IMR-90 (cell line): Measurements from ENCODE around the gene KCNAB2. TPM values are rescaled to one million over a fixed set of nuclear protein-coding genes. Genes with fewer than 3 reads are reported as not detected.

Experiments
- ATAC-seq: fragments of 200-7000 bp; cut with Tn5 transposase; 2 replicates; pipeline ENCODE4 v1.9.1; 2020; ENCODE audit warnings: low read depth, mild to moderate bottlenecking, moderate library complexity
- BruUV-seq: library from RNA; stranded (reverse); fragments of 400-500 nt; replicated peaks from 2 replicates; lab custom pipeline; 2021; lab: Mats Ljungman, UMichigan
- CTCF ChIA-PET: fragments of 300-600 bp; formaldehyde crosslinking; extraction: SDS; loops from one replicate; lab custom pipeline; 2021; ENCODE audit warnings: antibody characterized with exemption; lab: Yijun Ruan, JAX
- POLR2A ChIA-PET: fragments of 300-600 bp; sonication (Branson Sonifier 250); formaldehyde crosslinking; loops from one replicate; lab custom pipeline; 2022; ENCODE audit warnings: antibody characterized with exemption; ENCODE audit not compliant: unreplicated experiment; lab: Charles Lee
- DNase-seq: peaks from one replicate; pipeline ENCODE4 v3.0.0; 2013
- H2AFZ ChIP-seq: replicated peaks from 2 replicates; pipeline ENCODE3; 2013; ENCODE audit warnings: low read length, mild to moderate bottlenecking; ENCODE audit not compliant: poor library complexity
- H2AK5ac ChIP-seq: 2 replicates; pipeline ENCODE4 v1.6.1; 2013; ENCODE audit warnings: low read depth, low read length, inconsistent platforms
- H2AK9ac ChIP-seq: replicated peaks from 2 replicates; pipeline ENCODE3; 2013; ENCODE audit warnings: mild to moderate bottlenecking, low read depth, low read length, moderate library complexity; ENCODE audit not compliant: poor library complexity
- H2BK120ac ChIP-seq: 2 replicates; pipeline ENCODE4 v1.6.1; 2013; ENCODE audit warnings: low read depth, low read length, inconsistent platforms
- H2BK15ac ChIP-seq: 3 replicates; pipeline ENCODE4 v1.6.1; 2013; ENCODE audit warnings: low read depth, low read length, inconsistent platforms
- H2BK20ac ChIP-seq: 2 replicates; pipeline ENCODE4 v1.6.1; 2013; ENCODE audit warnings: low read depth, mild to moderate bottlenecking, inconsistent platforms, low read length, moderate library complexity
- H2BK5ac ChIP-seq: 2 replicates; pipeline ENCODE4 v1.6.1; 2013; ENCODE audit warnings: mild to moderate bottlenecking, low read depth, low read length, inconsistent platforms; ENCODE audit not compliant: poor library complexity, severe bottlenecking
- H3K14ac ChIP-seq: replicated peaks from 2 replicates; pipeline ENCODE4 v1.6.1; 2013; ENCODE audit warnings: low read depth, low read length, inconsistent platforms
- H3K18ac ChIP-seq: 2 replicates; pipeline ENCODE4 v1.6.1; 2013; ENCODE audit warnings: low read depth, low read length, control low read depth
- H3K23ac ChIP-seq: 2 replicates; pipeline ENCODE4 v1.6.1; 2013; ENCODE audit warnings: low read depth, low read length, inconsistent platforms
- H3K27ac ChIP-seq: 2 replicates; pipeline ENCODE4 v1.5.1; 2013; ENCODE audit warnings: mild to moderate bottlenecking, control low read depth, low read length; ENCODE audit not compliant: insufficient read depth
- H3K27me3 ChIP-seq: 2 replicates; pipeline ENCODE4 v1.6.1; 2013; ENCODE audit warnings: low read length; ENCODE audit not compliant: control insufficient read depth, insufficient read depth
- H3K36me3 ChIP-seq: 2 replicates; pipeline ENCODE4 v1.6.1; 2013; ENCODE audit warnings: low read length, mixed read lengths; ENCODE audit not compliant: control insufficient read depth, insufficient read depth
- H3K4ac ChIP-seq: 2 replicates; pipeline ENCODE4 v1.6.1; 2013; ENCODE audit warnings: low read depth, low read length, inconsistent platforms
- H3K4me1 ChIP-seq: 2 replicates; pipeline ENCODE4 v1.6.1; 2013; ENCODE audit warnings: low read length, mixed read lengths; ENCODE audit not compliant: control insufficient read depth, insufficient read depth
- H3K4me2 ChIP-seq: 2 replicates; pipeline ENCODE4 v1.6.1; 2013; ENCODE audit warnings: low read depth, mild to moderate bottlenecking, control low read depth, low read length, moderate library complexity
- H3K4me3 ChIP-seq: 2 replicates; pipeline ENCODE4 v1.5.1; 2013; ENCODE audit warnings: low read depth, mild to moderate bottlenecking, control low read depth, low read length, moderate library complexity; ENCODE audit not compliant: insufficient read depth
- H3K56ac ChIP-seq: 2 replicates; pipeline ENCODE4 v1.6.1; 2013; ENCODE audit warnings: low read length, inconsistent platforms; ENCODE audit not compliant: insufficient read depth; ENCODE audit errors: extremely low read depth
- H3K79me1 ChIP-seq, 2 experiments: 2 replicates each; pipeline ENCODE4 v1.6.1; 2013; ENCODE audit warnings: low read length in 2 of 2, inconsistent platforms in 1 of 2, low read depth in 1 of 2
- H3K9ac ChIP-seq: 2 replicates; pipeline ENCODE4 v1.6.1; 2013; ENCODE audit warnings: low read depth, low read length, control low read depth
- H3K9me1 ChIP-seq: 2 replicates; pipeline ENCODE4 v1.6.1; 2013; ENCODE audit warnings: low read length, inconsistent platforms; ENCODE audit not compliant: insufficient read depth
- H3K9me3 ChIP-seq: 2 replicates; pipeline ENCODE4 v1.6.1; 2013; ENCODE audit warnings: low read length; ENCODE audit not compliant: control insufficient read depth, insufficient read depth
- H4K20me1 ChIP-seq: 2 replicates; pipeline ENCODE4 v1.6.1; 2013; ENCODE audit warnings: low read length, inconsistent platforms; ENCODE audit not compliant: insufficient read depth
- H4K5ac ChIP-seq: 2 replicates; pipeline ENCODE4 v1.6.1; 2013; ENCODE audit warnings: mild to moderate bottlenecking, low read depth, low read length, control low read depth
- H4K8ac ChIP-seq, 2 experiments: 2 replicates each; pipeline ENCODE4 v1.6.1; 2013; ENCODE audit warnings: low read depth in 2 of 2, low read length in 2 of 2, control low read depth in 1 of 2, inconsistent platforms in 1 of 2
- H4K91ac ChIP-seq: 2 replicates; pipeline ENCODE4 v1.6.1; 2013; ENCODE audit warnings: low read depth, low read length, inconsistent platforms; ENCODE audit not compliant: insufficient read depth
- MAFK ChIP-seq: IDR thresholded peaks from 2 replicates; pipeline ENCODE4 v1.6.1; 2012; ENCODE audit warnings: low read depth, low read length, improper control_type of control experiment
- MAZ ChIP-seq: IDR thresholded peaks from 2 replicates; pipeline ENCODE4 v1.6.1; 2012; ENCODE audit warnings: low read depth, mild to moderate bottlenecking, low read length, improper control_type of control experiment, moderate library complexity, borderline replicate concordance
- whole genome bisulfite sequencing, 2 experiments: methylation state at CpG; one replicate each; pipeline versions ENCODE4 v1.1.5 to v1.1.7; 2013; ENCODE audit warnings: missing lambda C conversion rate in 2 of 2; ENCODE audit not compliant: insufficient read length in 1 of 2; ENCODE audit errors: extremely low coverage in 2 of 2; 5-methylcytosine and 5-hydroxymethylcytosine counted together
- dilution Hi-C: fragments of 300-500 bp; cut with HindIII; formaldehyde crosslinking; loops from one replicate; pipeline ENCODE4 v1.14.3; 2018; ENCODE audit warnings: low sequenced_read_pairs; ENCODE audit not compliant: unreplicated experiment
- in situ Hi-C: fragments of 300-500 bp; cut with MboI; formaldehyde crosslinking; loops from 3 replicates; pipeline ENCODE4 v1.14.3; 2019; ENCODE audit warnings: low sequenced_read_pairs, inconsistent platforms, mixed read lengths
- intact Hi-C: fragments of 100-400 bp; cut with micrococcal nuclease; formaldehyde crosslinking; loops from 2 replicates; pipeline ENCODE4 v1.10.0; 2022
- polyA plus RNA-seq, 3 experiments: library from polyadenylated mRNA; depleted of rRNA; stranded (reverse); fragments of >200 nt; gene quantifications; 2 replicates each; pipeline ENCODE4 v1.2.3, GENCODE V29; 2012; ENCODE audit warnings: low replicate concordance in 1 of 3
- total RNA-seq: library from RNA; depleted of rRNA; stranded (reverse); fragments of >200 nt; gene quantifications from 2 replicates; pipeline ENCODE4 v1.2.3, GENCODE V29; 2012

Gene KCNAB2
- total and polyA plus RNA-seq, 2 of the 4 experiments (the other 2 are of a cell fraction) = 1.3 to 4.2 TPM

DNA sequence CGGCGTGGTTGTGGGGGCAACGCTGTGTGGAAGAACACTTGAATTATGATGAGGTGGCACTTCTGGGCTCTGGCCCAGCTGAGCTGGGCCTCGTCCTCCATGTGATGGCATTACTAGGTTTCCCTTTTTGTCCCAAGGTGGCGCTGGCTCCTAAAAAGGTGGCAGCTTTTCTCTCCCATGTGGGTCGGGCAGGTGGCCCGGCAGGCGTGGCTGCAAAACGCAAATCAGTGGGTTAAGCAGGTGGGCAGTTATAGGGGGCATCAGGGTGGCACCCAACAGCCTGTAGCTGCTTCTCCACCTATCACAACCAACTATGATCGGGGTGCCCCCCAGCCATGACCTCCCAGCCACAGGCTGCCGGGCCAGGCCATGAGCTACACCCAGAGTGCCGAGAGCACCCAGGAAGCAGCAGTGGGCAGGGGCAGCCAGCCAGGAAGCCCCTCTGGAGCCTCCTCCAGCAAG lies 59.6 kb downstream of the KCNAB2 start:
- Histone ChIP-seq H2BK15ac (no peak overlapping the region), H3K56ac (no peak overlapping the region), H2AK5ac (no peak overlapping the region), H3K9ac (no peak overlapping the region), H3K79me1 (no peaks in the 10 kb centered on the region), H2AK9ac (no peak overlapping the region), H3K9me1 (no peaks in the 10 kb centered on the region), H3K23ac (no peak overlapping the region), H4K8ac (no peak overlapping the region), H3K4me2 (no peak overlapping the region), H2BK20ac (no peak overlapping the region), H3K4me1 (no peaks in the 10 kb centered on the region; the same call in 1 of the 2 replicates), H3K14ac (no peak overlapping the region), H2BK120ac (no peak overlapping the region), H4K20me1 (no peaks in the 10 kb centered on the region), H4K91ac (no peak overlapping the region), H3K4ac (no peak overlapping the region), H3K27me3 (peaks cover 31% of the 10 kb centered on the region; the same call in 1 of the 2 replicates), H4K5ac (no peak overlapping the region), H3K18ac (no peak overlapping the region), H3K27ac (no peak overlapping the region), H3K9me3 (no peaks in the 10 kb centered on the region), H3K36me3 (no peaks in the 10 kb centered on the region), H2AFZ (no peak overlapping the region), H2BK5ac (no peak overlapping the region), H3K4me3 (no peak overlapping the region)
- dilution Hi-C loops = no loop called here
- intact Hi-C loops = no loop called here
- in situ Hi-C loops = no loop called here
- no peak for DNase-seq
- WGBS, 2 experiments = 73% methylated on average over 3 of the region's 12 CpGs; no CpG with 5 or more reads in 1 of the 2 experiments
- ChIA-PET CTCF (no interaction called here), POLR2A (no interaction called here)
- BruUV-seq = no TSS peak
- no peak for ATAC-seq
- no peak for TF ChIP-seq MAZ
- peak; percentile 53; the same call in 1 of the 2 replicates for TF ChIP-seq MAFK
